ENCODE measurements around the gene KRT36. TPM values are rescaled to one million over a fixed set of nuclear protein-coding genes. Genes with fewer than 3 reads are reported as not detected.

The KRT36 gene
- total and polyA plus RNA-seq, 2 experiments from 2014 or later: not detected

- Mint-ChIP-seq H3K27me3 (ENCODE audit: insufficient read depth, low read depth, poor library complexity) (peaks cover 3% of the 10 kb centered on the region), H3K4me3 (no peak overlapping the region), H3K4me1 (peaks cover 22% of the 10 kb centered on the region), H3K9me3 (no peaks in the 10 kb centered on the region), H3K27ac (no peak overlapping the region), H3K36me3 (ENCODE audit: low read depth) (no peaks in the 10 kb centered on the region; the same call in 2 of the 3 replicates)
- ATAC-seq: no peak
- Histone ChIP-seq H3K4me2 (no peak overlapping the region), H3K79me2 (replicated peaks; ENCODE audit: insufficient read depth) (no peaks in the 10 kb centered on the region), H3K27ac (ENCODE audit: low read depth) (no peak overlapping the region), H3K27me3 (ENCODE audit: insufficient read depth) (no peaks in the 10 kb centered on the region), H4K20me1 (replicated peaks; ENCODE audit: insufficient read depth) (no peaks in the 10 kb centered on the region), H3K36me3 (ENCODE audit: insufficient read depth) (no peaks in the 10 kb centered on the region), H2AFZ (no peak overlapping the region), H3K9me2 (ENCODE audit: insufficient read depth) (no peaks in the 10 kb centered on the region), H3K4me3 (no peak overlapping the region), H3K4me1 (ENCODE audit: insufficient read depth) (peaks cover 12% of the 10 kb centered on the region), H3F3A (replicated peaks; ENCODE audit: low read depth) (no peaks in the 10 kb centered on the region)
- DNase-seq (ENCODE audit: low spot score): no peak
- TF ChIP-seq ZNF462 (CRISPR knock-in tag; IDR thresholded peaks at IDR 0.05) (no peak), JUNB (IDR thresholded peaks at IDR 0.05; ENCODE audit: unreplicated experiment) (no peak), POLR2AphosphoS5 (IDR thresholded peaks at IDR 0.05; ENCODE audit: low read depth) (no peak), CREB1 (CRISPR knock-in tag; IDR thresholded peaks at IDR 0.05; ENCODE audit: low read depth) (no peak), ZNF331 (CRISPR knock-in tag; IDR thresholded peaks at IDR 0.05; ENCODE audit: low read depth) (no peak), REST (IDR thresholded peaks at IDR 0.05; ENCODE audit: unreplicated experiment) (no peak), ETS1 (IDR thresholded peaks at IDR 0.05) (no peak)
- TF ChIP-seq, protein P1, sequence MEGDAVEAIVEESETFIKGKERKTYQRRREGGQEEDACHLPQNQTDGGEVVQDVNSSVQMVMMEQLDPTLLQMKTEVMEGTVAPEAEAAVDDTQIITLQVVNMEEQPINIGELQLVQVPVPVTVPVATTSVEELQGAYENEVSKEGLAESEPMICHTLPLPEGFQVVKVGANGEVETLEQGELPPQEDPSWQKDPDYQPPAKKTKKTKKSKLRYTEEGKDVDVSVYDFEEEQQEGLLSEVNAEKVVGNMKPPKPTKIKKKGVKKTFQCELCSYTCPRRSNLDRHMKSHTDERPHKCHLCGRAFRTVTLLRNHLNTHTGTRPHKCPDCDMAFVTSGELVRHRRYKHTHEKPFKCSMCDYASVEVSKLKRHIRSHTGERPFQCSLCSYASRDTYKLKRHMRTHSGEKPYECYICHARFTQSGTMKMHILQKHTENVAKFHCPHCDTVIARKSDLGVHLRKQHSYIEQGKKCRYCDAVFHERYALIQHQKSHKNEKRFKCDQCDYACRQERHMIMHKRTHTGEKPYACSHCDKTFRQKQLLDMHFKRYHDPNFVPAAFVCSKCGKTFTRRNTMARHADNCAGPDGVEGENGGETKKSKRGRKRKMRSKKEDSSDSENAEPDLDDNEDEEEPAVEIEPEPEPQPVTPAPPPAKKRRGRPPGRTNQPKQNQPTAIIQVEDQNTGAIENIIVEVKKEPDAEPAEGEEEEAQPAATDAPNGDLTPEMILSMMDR (conservative IDR thresholded peaks at IDR 0.05; ENCODE audit: low read depth in 2 of 2): no peak
These were observed 13.5 kb upstream of the KRT36 start for GRCh38 chr17:41503202-41503601.
